HCT116 (cell line): ENCODE results near the gene NIPAL4.

Source experiments
- CBX3 ChIP-seq: IDR thresholded peaks from 2 replicates; pipeline ENCODE4 v1.6.1; 2012; ENCODE audit warnings: low read depth
- EZH2phosphoT487 ChIP-seq: fragments of 200-600 bp; IDR thresholded peaks from 2 replicates; pipeline ENCODE4 v1.6.1; 2018; ENCODE audit warnings: antibody characterized with exemption, borderline replicate concordance
- YY1 ChIP-seq: IDR thresholded peaks from 2 replicates; pipeline ENCODE4 v1.6.1; 2011; ENCODE audit warnings: low read length, low read depth, moderate library complexity, mild to moderate bottlenecking; ENCODE audit not compliant: insufficient replicate concordance; ENCODE audit errors: extremely low read depth
- TF ChIP-seq, protein P1 (sequence below), 3 experiments: fragments of 200-600 bp in 1 of 3; sonication (generic) in 1 of 3; IDR thresholded peaks in 2 of 3; conservative IDR thresholded peaks in 1 of 3; 2 replicates each; pipeline ENCODE4 v1.5.1; 2012 to 2017; ENCODE audit warnings: low read depth in 2 of 3, low read length in 2 of 3, antibody characterized with exemption in 1 of 3, borderline replicate concordance in 1 of 3, control low read depth in 1 of 3, mild to moderate bottlenecking in 1 of 3, mixed read lengths in 1 of 3, mixed run types in 1 of 3, moderate library complexity in 1 of 3; ENCODE audit not compliant: insufficient read depth in 1 of 3
- TF ChIP-seq, protein P2 (sequence below): IDR thresholded peaks from 2 replicates; pipeline ENCODE4 v1.6.1; 2012; ENCODE audit warnings: low read depth
- TF ChIP-seq, protein P3 (sequence below): IDR thresholded peaks from 2 replicates; pipeline ENCODE4 v1.6.1; 2011; ENCODE audit warnings: mild to moderate bottlenecking, low read length, moderate library complexity; ENCODE audit not compliant: insufficient replicate concordance; ENCODE audit errors: extremely low read depth

DNA sequence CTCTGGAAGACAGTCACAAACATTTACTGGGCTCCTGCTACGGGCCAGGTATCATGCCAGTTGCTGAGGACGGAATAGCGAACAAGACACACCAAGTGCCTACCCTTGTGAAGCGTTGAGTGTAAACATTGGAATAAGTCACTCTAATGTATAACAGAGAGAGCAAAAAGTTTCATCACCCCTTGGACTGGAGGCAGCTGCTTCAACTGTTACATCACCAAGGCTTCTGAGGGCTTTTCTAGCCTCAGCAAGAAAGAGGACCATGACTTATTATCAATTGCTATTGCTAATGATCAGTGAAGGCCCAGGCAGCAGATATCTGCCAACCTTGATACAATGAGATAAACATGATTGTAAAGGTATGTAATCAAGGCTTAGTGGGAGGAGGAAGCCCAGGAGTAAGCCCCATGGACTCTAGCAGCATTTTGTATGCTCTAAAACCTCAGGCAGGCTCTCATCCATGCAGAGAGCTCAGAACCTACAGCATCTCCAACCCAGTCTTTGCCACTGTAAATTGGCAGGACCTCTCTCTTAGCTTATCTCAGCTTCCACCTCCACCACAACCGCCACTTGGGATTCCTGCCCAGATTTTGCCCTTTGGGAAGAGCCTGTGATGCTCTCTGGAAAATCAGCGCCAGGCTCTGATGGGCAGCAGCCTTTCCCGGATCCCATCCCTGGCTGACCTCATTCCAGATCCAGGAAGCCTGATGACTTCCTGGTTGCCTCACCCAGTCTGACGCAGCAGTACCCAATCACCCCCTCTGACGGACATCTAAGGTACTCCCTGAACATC is 61.1 kb downstream of the NIPAL4 start:
- TF ChIP-seq EZH2phosphoT487: no peak
- TF ChIP-seq, protein P1, sequence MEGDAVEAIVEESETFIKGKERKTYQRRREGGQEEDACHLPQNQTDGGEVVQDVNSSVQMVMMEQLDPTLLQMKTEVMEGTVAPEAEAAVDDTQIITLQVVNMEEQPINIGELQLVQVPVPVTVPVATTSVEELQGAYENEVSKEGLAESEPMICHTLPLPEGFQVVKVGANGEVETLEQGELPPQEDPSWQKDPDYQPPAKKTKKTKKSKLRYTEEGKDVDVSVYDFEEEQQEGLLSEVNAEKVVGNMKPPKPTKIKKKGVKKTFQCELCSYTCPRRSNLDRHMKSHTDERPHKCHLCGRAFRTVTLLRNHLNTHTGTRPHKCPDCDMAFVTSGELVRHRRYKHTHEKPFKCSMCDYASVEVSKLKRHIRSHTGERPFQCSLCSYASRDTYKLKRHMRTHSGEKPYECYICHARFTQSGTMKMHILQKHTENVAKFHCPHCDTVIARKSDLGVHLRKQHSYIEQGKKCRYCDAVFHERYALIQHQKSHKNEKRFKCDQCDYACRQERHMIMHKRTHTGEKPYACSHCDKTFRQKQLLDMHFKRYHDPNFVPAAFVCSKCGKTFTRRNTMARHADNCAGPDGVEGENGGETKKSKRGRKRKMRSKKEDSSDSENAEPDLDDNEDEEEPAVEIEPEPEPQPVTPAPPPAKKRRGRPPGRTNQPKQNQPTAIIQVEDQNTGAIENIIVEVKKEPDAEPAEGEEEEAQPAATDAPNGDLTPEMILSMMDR (IDR thresholded peaks at IDR 0.05 in 2 of 3, conservative IDR thresholded peaks at IDR 0.05 in 1 of 3; ENCODE audit: borderline replicate concordance in 1 of 3, insufficient read depth in 1 of 3, low read depth in 2 of 3, low read length in 2 of 3): no peak
- TF ChIP-seq CBX3: no peak
- TF ChIP-seq, protein P2, sequence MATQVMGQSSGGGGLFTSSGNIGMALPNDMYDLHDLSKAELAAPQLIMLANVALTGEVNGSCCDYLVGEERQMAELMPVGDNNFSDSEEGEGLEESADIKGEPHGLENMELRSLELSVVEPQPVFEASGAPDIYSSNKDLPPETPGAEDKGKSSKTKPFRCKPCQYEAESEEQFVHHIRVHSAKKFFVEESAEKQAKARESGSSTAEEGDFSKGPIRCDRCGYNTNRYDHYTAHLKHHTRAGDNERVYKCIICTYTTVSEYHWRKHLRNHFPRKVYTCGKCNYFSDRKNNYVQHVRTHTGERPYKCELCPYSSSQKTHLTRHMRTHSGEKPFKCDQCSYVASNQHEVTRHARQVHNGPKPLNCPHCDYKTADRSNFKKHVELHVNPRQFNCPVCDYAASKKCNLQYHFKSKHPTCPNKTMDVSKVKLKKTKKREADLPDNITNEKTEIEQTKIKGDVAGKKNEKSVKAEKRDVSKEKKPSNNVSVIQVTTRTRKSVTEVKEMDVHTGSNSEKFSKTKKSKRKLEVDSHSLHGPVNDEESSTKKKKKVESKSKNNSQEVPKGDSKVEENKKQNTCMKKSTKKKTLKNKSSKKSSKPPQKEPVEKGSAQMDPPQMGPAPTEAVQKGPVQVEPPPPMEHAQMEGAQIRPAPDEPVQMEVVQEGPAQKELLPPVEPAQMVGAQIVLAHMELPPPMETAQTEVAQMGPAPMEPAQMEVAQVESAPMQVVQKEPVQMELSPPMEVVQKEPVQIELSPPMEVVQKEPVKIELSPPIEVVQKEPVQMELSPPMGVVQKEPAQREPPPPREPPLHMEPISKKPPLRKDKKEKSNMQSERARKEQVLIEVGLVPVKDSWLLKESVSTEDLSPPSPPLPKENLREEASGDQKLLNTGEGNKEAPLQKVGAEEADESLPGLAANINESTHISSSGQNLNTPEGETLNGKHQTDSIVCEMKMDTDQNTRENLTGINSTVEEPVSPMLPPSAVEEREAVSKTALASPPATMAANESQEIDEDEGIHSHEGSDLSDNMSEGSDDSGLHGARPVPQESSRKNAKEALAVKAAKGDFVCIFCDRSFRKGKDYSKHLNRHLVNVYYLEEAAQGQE: no peak
- no peak for TF ChIP-seq YY1
- TF ChIP-seq, protein P3, sequence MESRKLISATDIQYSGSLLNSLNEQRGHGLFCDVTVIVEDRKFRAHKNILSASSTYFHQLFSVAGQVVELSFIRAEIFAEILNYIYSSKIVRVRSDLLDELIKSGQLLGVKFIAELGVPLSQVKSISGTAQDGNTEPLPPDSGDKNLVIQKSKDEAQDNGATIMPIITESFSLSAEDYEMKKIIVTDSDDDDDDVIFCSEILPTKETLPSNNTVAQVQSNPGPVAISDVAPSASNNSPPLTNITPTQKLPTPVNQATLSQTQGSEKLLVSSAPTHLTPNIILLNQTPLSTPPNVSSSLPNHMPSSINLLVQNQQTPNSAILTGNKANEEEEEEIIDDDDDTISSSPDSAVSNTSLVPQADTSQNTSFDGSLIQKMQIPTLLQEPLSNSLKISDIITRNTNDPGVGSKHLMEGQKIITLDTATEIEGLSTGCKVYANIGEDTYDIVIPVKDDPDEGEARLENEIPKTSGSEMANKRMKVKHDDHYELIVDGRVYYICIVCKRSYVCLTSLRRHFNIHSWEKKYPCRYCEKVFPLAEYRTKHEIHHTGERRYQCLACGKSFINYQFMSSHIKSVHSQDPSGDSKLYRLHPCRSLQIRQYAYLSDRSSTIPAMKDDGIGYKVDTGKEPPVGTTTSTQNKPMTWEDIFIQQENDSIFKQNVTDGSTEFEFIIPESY: no peak
